Measurements from ENCODE around the gene F10.

GRCh38 chr13:113178070-113178895 lies 55.7 kb downstream of the F10 start:
- TF ChIP-seq POLR2A (IDR thresholded peaks at IDR 0.05) (no peak), CTCF (IDR thresholded peaks at IDR 0.05 in 8 of 11, conservative IDR thresholded peaks at IDR 0.05 in 3 of 11) (no peak), POLR2AphosphoS5 (IDR thresholded peaks at IDR 0.05) (no peak)
